Measurements from ENCODE around the gene AIRE.

AIRE gene

GRCh38 chr21:44305691-44306090 is 20.0 kb downstream of the AIRE start:
- no peak for DNase-seq (ENCODE audit: extremely low spot score)
- no peak for TF ChIP-seq CTCF (IDR thresholded peaks at IDR 0.05; ENCODE audit: control extremely low read depth, extremely low read depth, low read depth, missing control alignments)
- CTCF ChIA-PET = interaction anchor here (3.2 kb wide), 1 partner anchor 10 kb away, joined by 16 read pairs; no protein-coding TSS in a partner anchor
- POLR2A ChIA-PET = no interaction called here

- ChIA-PET POLR2A (no interaction called here), CTCF (interaction anchor here (2.6 kb wide), 1 partner anchor 10 kb away, joined by 11 read pairs; no protein-coding TSS in a partner anchor)
- no peak for DNase-seq (ENCODE audit: extremely low spot score)
- no peak for TF ChIP-seq CTCF (IDR thresholded peaks at IDR 0.05; ENCODE audit: control extremely low read depth, extremely low read depth, low read depth, missing control alignments)
Observed at GRCh38 chr21:44306936-44307704, 21.4 kb downstream of the AIRE start.

- ChIA-PET POLR2A (interaction anchor here (0.6 kb wide), 1 partner anchor 243 kb away, joined by 3 read pairs; no protein-coding TSS in a partner anchor), CTCF (interaction anchor here (1.2 kb wide), 1 partner anchor 8 kb away, joined by 4 read pairs; no protein-coding TSS in a partner anchor)
- no peak for DNase-seq (ENCODE audit: extremely low spot score)
- TF ChIP-seq CTCF (IDR thresholded peaks at IDR 0.05; ENCODE audit: control extremely low read depth, extremely low read depth, low read depth, missing control alignments) = no peak
Observed at GRCh38 chr21:44310628-44311507, 25.2 kb downstream of the AIRE start.

- POLR2A ChIA-PET = no interaction called here
- CTCF ChIA-PET = no interaction called here
- DNase-seq (ENCODE audit: extremely low spot score) = no peak
- TF ChIP-seq CTCF (IDR thresholded peaks at IDR 0.05; ENCODE audit: control extremely low read depth, extremely low read depth, low read depth, missing control alignments) = no peak
Observed at GRCh38 chr21:44312089-44312488, 26.4 kb downstream of the AIRE start.

- no peak for TF ChIP-seq CTCF (IDR thresholded peaks at IDR 0.05; ENCODE audit: control extremely low read depth, extremely low read depth, low read depth, missing control alignments)
- CTCF ChIA-PET = no interaction called here
- POLR2A ChIA-PET = no interaction called here
- DNase-seq (ENCODE audit: extremely low spot score) = no peak
Observed at GRCh38 chr21:44312716-44313115, 27.0 kb downstream of the AIRE start.

GRCh38 chr21:44313451-44313850 is 27.8 kb downstream of the AIRE start:
- CTCF ChIA-PET = no interaction called here
- POLR2A ChIA-PET = no interaction called here
- TF ChIP-seq CTCF (IDR thresholded peaks at IDR 0.05; ENCODE audit: control extremely low read depth, extremely low read depth, low read depth, missing control alignments) = no peak
- DNase-seq (ENCODE audit: extremely low spot score) = no peak

Measured in GM10248 (cell line).